22Rv1 (cell line): ENCODE measurements around the gene PPP1R13B.

ENCODE experiments used
- ZFX ChIP-seq: fragments of 450-650 bp; IDR thresholded peaks from 2 replicates; pipeline ENCODE4 v1.6.1; 2017; ENCODE audit warnings: antibody characterized with exemption, borderline replicate concordance
- TF ChIP-seq, protein P1 (sequence below): fragments of 450-650 bp; IDR thresholded peaks from 2 replicates; pipeline ENCODE4 v1.5.1; 2017; ENCODE audit warnings: mild to moderate bottlenecking

DNA sequence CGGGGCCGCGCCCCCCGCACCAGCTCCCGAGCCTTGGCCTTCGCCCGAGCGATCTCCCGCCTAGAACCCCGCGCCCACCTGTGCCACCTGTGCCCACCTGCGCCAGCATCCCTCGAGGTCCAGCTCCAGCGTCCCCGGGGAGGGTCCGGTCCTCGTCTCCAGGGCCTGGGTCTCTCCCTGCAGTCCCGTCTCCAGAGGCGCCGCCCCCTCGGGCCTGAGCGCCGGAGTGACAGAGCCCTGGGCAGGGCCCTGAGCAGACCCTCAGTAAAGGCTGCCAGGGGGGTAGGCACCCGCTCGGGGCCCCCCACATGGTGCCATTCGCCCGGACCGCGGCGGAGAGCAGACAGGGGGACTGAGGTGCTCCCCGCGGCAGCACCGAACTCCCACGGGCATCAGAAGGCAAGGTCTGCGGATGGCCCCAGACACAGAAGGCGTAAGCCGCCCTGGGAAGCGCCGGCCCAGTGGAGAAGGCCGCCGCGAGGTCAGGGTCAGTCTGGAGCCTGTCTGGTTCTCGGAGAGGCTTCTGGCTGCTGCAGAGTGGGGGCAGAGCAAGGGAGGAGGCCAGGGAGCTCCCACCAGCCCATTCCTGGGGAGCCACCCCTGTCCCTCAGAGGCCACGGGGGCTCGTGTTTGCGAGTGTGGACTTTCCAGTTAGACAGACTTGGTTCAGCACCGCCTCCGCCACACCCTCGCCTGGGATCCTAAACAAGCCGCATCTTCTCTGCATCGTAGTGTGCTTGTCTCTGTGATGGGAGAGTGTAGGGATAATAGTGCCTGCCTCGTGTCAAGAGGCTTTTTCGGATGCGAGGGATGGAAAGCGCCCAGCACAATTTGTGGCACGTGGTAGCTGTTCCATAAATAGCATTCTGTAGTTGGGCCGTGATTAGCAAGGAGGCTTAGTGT is 1.1 kb upstream of the PPP1R13B start:
- TF ChIP-seq, protein P1, sequence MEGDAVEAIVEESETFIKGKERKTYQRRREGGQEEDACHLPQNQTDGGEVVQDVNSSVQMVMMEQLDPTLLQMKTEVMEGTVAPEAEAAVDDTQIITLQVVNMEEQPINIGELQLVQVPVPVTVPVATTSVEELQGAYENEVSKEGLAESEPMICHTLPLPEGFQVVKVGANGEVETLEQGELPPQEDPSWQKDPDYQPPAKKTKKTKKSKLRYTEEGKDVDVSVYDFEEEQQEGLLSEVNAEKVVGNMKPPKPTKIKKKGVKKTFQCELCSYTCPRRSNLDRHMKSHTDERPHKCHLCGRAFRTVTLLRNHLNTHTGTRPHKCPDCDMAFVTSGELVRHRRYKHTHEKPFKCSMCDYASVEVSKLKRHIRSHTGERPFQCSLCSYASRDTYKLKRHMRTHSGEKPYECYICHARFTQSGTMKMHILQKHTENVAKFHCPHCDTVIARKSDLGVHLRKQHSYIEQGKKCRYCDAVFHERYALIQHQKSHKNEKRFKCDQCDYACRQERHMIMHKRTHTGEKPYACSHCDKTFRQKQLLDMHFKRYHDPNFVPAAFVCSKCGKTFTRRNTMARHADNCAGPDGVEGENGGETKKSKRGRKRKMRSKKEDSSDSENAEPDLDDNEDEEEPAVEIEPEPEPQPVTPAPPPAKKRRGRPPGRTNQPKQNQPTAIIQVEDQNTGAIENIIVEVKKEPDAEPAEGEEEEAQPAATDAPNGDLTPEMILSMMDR, result no peak
- TF ChIP-seq ZFX, result no peak
